Measurements from ENCODE around the gene SMIM32. TPM values are rescaled to one million over a fixed set of nuclear protein-coding genes. Genes with fewer than 3 reads are reported as not detected.

The SMIM32 gene
- total and polyA plus RNA-seq, 2 donors (not counting 1 experiment from before 2014, with no cell fraction given): not detected

- intact Hi-C loops (cut with micrococcal nuclease): no loop called here
- Histone ChIP-seq H3K9ac (ENCODE audit: low read length) (no peak overlapping the region), H3K27ac (ENCODE audit: low read length in 2 of 2) (no peak overlapping the region), H4K20me1 (ENCODE audit: control insufficient read depth, insufficient read depth, low read length, poor library complexity, severe bottlenecking) (peaks cover 80% of the 10 kb centered on the region), H3K79me2 (ENCODE audit: control insufficient read depth, insufficient read depth, low read length) (peaks cover 72% of the 10 kb centered on the region), H3K4me3 (ENCODE audit: control extremely low read depth in 1 of 5, extremely low read depth in 1 of 5, insufficient read depth in 1 of 5, low read depth in 2 of 5, low read length in 4 of 5) (no peak overlapping the region), H3K36me3 (replicated peaks in 1 of 2; ENCODE audit: control extremely low read depth in 1 of 2, control insufficient read depth in 1 of 2, extremely low read depth in 1 of 2, insufficient read depth in 2 of 2, low read length in 1 of 2) (peaks cover 0 to 1% of the 10 kb centered on the region in 2 experiments), H3K4me1 (ENCODE audit: control insufficient read depth in 2 of 2, insufficient read depth in 2 of 2, low read length in 2 of 2) (no peaks in the 10 kb centered on the region), H3K4me2 (replicated peaks; ENCODE audit: low read depth, low read length, poor library complexity, severe bottlenecking) (no peak overlapping the region), H2AFZ (ENCODE audit: insufficient read depth, low read depth, low read length, poor library complexity, severe bottlenecking) (no peak overlapping the region), H3K27me3 (replicated peaks in 1 of 4; ENCODE audit: control extremely low read depth in 1 of 4, control insufficient read depth in 3 of 4, insufficient read depth in 4 of 4, low read length in 3 of 4) (no peaks in the 10 kb centered on the region), H3K9me3 (ENCODE audit: control extremely low read depth in 1 of 3, control insufficient read depth in 2 of 3, insufficient read depth in 1 of 3, low read length in 2 of 3) (no peaks in the 10 kb centered on the region)
- DNase-seq (no peak), ATAC-seq (ENCODE audit: low read depth) (no peak)
- POLR2A ChIA-PET: no interaction called here
- whole genome bisulfite sequencing (ENCODE audit: insufficient coverage): 95% methylated on average over 3 of the region's 6 CpGs
- no peaks in the 10 kb centered on the region for H3K9me3 Mint-ChIP-seq (ENCODE audit: insufficient read depth)
- CTCF ChIA-PET: no interaction called here
- no peak overlapping the region for H3K4me3 Mint-ChIP-seq
- TF ChIP-seq EZH2 (IDR thresholded peaks at IDR 0.05; ENCODE audit: borderline replicate concordance, insufficient read depth, low read depth, low read length, poor library complexity, severe bottlenecking): no peak
- TF ChIP-seq CTCF (IDR thresholded peaks at IDR 0.05): no peak
- H3K4me1 Mint-ChIP-seq: peaks cover 17% of the 10 kb centered on the region
- H3K27me3 Mint-ChIP-seq: no peaks in the 10 kb centered on the region
- H3K27ac Mint-ChIP-seq: no peak overlapping the region
These were observed 49.6 kb downstream of the SMIM32 start for GRCh38 chr5:136143312-136143711.

GRCh38 chr5:136141561-136141960 lies 51.4 kb downstream of the SMIM32 start:
- CTCF ChIA-PET: no interaction called here
- Histone ChIP-seq H3K9ac (ENCODE audit: low read length) (no peak overlapping the region), H3K36me3 (replicated peaks in 1 of 2; ENCODE audit: control extremely low read depth in 1 of 2, control insufficient read depth in 1 of 2, extremely low read depth in 1 of 2, insufficient read depth in 2 of 2, low read length in 1 of 2) (peaks cover 0 to 1% of the 10 kb centered on the region in 2 experiments), H3K4me1 (ENCODE audit: control insufficient read depth in 2 of 2, insufficient read depth in 2 of 2, low read length in 2 of 2) (no peaks in the 10 kb centered on the region), H3K27me3 (replicated peaks in 1 of 4; ENCODE audit: control extremely low read depth in 1 of 4, control insufficient read depth in 3 of 4, insufficient read depth in 4 of 4, low read length in 3 of 4) (no peaks in the 10 kb centered on the region), H3K4me2 (replicated peaks; ENCODE audit: low read depth, low read length, poor library complexity, severe bottlenecking) (no peak overlapping the region), H2AFZ (ENCODE audit: insufficient read depth, low read depth, low read length, poor library complexity, severe bottlenecking) (no peak overlapping the region), H3K27ac (ENCODE audit: low read length in 2 of 2) (no peak overlapping the region), H3K4me3 (ENCODE audit: control extremely low read depth in 1 of 5, extremely low read depth in 1 of 5, insufficient read depth in 1 of 5, low read depth in 2 of 5, low read length in 4 of 5) (no peak overlapping the region), H3K79me2 (ENCODE audit: control insufficient read depth, insufficient read depth, low read length) (peaks cover 85% of the 10 kb centered on the region), H4K20me1 (ENCODE audit: control insufficient read depth, insufficient read depth, low read length, poor library complexity, severe bottlenecking) (peaks cover 89% of the 10 kb centered on the region), H3K9me3 (ENCODE audit: control extremely low read depth in 1 of 3, control insufficient read depth in 2 of 3, insufficient read depth in 1 of 3, low read length in 2 of 3) (no peaks in the 10 kb centered on the region)
- H3K27me3 Mint-ChIP-seq: no peaks in the 10 kb centered on the region
- TF ChIP-seq EZH2 (IDR thresholded peaks at IDR 0.05; ENCODE audit: borderline replicate concordance, insufficient read depth, low read depth, low read length, poor library complexity, severe bottlenecking) (no peak), CTCF (IDR thresholded peaks at IDR 0.05) (no peak)
- peaks cover 24% of the 10 kb centered on the region for H3K4me1 Mint-ChIP-seq
- no peak for DNase-seq
- no peak overlapping the region for H3K27ac Mint-ChIP-seq
- intact Hi-C loops (cut with micrococcal nuclease): no loop called here
- H3K9me3 Mint-ChIP-seq (ENCODE audit: insufficient read depth): no peaks in the 10 kb centered on the region
- H3K4me3 Mint-ChIP-seq: no peak overlapping the region
- POLR2A ChIA-PET: no interaction called here
- no peak for ATAC-seq (ENCODE audit: low read depth)

Other genes with a start within 250 kb of the SMIM32 start
- gene LECT2, start 238.2 kb downstream of the SMIM32 start, total RNA-seq: not detected in 2 replicates
- gene LECT2, start 238.2 kb downstream of the SMIM32 start, polyA plus RNA-seq: not detected in 2 replicates
- 3.7 and 4.2 TPM in 2 replicates for gene TGFBI, start 164.2 kb downstream of the SMIM32 start, total RNA-seq
- 2.0 and 4.5 TPM in 2 replicates for gene TGFBI, start 164.2 kb downstream of the SMIM32 start, polyA plus RNA-seq
- gene SMAD5, start 60.3 kb downstream of the SMIM32 start, total RNA-seq: 38.6 and 43.1 TPM in 2 replicates
- 9.4 and 9.7 TPM in 2 replicates for gene SMAD5, start 60.3 kb downstream of the SMIM32 start, polyA plus RNA-seq
- gene TRPC7, start 172.4 kb upstream of the SMIM32 start, total RNA-seq: not detected in 2 replicates
- not detected in 2 replicates for gene TRPC7, start 172.4 kb upstream of the SMIM32 start, polyA plus RNA-seq

Data from B cell (primary cell).